Measurements from ENCODE around the gene SAP30BP.

Gene SAP30BP

DNA sequence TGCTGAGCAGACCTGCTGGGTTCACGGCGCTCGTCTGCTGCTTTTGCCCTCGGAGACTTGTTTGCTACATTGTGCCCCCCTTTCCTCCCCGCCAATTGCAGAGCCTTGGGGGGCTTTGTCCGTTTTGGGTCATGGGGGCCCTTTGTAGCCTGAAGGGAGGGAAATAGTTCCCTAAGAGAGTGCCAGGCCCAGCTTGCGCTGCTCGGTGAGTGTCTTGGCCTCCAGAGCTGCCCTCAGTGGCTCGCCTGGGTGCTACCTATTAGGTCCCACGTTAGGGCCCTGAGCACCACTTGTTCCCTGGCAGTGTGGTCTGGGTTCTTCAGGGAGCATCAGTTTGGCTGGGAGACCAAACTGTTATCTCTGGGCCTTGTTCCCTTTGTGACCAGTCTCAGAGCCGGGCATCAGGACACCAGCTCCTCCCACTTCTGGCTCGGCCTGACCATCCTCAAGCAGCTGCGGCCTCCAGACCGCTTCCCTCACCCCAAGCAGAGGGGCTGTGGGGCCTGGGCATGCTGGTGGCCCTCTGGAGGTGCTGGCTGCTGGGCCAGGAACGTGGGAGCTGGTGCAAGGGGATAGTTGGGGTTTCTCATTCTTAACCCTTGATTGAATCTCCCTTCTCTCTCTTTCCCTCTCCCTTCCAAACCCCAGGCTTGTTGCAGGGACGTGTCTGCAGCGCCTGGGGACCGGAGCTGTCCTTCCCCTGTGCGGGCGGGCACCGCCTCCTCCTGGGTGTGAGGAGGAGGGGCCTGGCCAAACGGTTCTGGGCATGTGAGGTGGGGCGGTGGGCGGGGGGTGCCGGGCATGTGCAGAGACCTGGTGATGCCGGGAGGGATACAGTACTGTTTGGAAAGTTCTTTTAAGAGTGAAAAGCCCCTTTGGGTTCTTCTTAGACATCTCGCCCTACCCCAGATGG is 38.1 kb downstream of the SAP30BP start:
- TF ChIP-seq, protein P1, sequence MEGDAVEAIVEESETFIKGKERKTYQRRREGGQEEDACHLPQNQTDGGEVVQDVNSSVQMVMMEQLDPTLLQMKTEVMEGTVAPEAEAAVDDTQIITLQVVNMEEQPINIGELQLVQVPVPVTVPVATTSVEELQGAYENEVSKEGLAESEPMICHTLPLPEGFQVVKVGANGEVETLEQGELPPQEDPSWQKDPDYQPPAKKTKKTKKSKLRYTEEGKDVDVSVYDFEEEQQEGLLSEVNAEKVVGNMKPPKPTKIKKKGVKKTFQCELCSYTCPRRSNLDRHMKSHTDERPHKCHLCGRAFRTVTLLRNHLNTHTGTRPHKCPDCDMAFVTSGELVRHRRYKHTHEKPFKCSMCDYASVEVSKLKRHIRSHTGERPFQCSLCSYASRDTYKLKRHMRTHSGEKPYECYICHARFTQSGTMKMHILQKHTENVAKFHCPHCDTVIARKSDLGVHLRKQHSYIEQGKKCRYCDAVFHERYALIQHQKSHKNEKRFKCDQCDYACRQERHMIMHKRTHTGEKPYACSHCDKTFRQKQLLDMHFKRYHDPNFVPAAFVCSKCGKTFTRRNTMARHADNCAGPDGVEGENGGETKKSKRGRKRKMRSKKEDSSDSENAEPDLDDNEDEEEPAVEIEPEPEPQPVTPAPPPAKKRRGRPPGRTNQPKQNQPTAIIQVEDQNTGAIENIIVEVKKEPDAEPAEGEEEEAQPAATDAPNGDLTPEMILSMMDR (IDR thresholded peaks at IDR 0.05; ENCODE audit: unreplicated experiment in 3 of 3) = no peak
- H3K36me3 Mint-ChIP-seq (ENCODE audit: low read depth) = peaks cover 59% of the 10 kb centered on the region
- no peak overlapping the region for H3K27ac Mint-ChIP-seq
- H3K4me1 Mint-ChIP-seq = no peaks in the 10 kb centered on the region
- H3K9me3 Mint-ChIP-seq = no peaks in the 10 kb centered on the region
- H3K27me3 Mint-ChIP-seq (ENCODE audit: low read depth) = no peaks in the 10 kb centered on the region
- H3K4me3 Mint-ChIP-seq = no peak overlapping the region

DNA sequence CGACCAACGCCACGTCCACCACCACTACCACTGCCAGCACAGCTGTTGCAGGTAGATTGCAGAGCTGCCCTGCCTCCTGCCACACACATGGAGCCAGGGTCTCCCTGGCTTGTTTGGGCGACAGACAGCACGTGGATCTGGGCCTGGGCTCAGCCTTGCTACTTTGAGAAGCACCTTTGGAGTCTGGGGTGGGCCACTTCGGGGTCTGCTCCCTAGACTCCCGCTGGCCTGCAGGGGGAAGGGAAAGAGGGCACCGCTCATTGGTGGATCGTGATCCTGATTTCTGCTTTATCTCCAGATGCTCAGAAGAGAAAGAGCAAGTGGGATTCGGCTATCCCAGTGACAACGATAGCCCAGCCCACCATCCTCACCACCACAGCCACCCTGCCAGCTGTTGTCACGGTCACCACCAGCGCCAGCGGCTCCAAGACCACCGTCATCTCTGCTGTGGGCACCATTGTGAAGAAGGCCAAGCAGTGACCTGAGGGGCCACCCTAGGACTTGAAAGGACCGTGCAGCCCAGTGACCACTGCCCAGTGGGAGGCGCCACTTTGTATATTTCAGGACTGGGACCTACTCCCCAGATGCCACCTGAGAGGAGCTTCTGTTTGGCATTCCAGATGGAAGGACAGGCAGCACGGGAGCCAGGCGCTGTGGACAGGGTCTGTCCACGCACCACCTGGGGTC is 39.0 kb downstream of the SAP30BP start:
- H3K9me3 Mint-ChIP-seq = no peaks in the 10 kb centered on the region
- H3K4me1 Mint-ChIP-seq = no peaks in the 10 kb centered on the region
- no peak overlapping the region for H3K27ac Mint-ChIP-seq
- H3K4me3 Mint-ChIP-seq = no peak overlapping the region
- TF ChIP-seq, protein P1 (IDR thresholded peaks at IDR 0.05; ENCODE audit: unreplicated experiment in 3 of 3) = no peak
- H3K27me3 Mint-ChIP-seq (ENCODE audit: low read depth) = peaks cover 3% of the 10 kb centered on the region
- peaks cover 49% of the 10 kb centered on the region for H3K36me3 Mint-ChIP-seq (ENCODE audit: low read depth)

DNA sequence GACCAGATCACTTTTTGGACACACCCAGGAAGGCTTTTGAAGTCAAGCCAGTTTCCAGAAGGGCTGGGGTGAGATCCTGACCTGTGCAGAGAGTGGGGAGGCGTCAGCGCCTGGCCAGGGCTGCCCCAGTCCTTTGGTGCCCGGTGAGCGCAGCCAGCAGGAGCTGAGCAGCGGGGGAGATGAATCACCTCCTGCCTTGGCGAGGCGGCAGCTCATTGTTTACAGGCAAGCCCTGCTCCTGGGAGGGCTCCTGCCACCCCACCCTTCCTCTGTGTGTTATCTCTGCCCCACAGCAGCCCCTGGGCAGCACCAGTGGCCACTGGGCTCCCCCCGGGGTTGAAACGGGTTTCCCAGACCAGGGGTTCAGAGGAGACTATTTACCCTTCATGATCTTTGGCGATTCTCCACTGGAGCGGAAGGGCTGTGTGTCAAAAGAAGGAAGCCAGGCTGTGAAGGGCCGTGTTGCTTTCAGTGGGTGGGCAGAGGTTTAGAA is 40.0 kb downstream of the SAP30BP start:
- no peaks in the 10 kb centered on the region for H3K9me3 Mint-ChIP-seq
- H3K4me3 Mint-ChIP-seq = no peak overlapping the region
- peaks cover 40% of the 10 kb centered on the region for H3K36me3 Mint-ChIP-seq (ENCODE audit: low read depth)
- TF ChIP-seq, protein P1 (IDR thresholded peaks at IDR 0.05; ENCODE audit: unreplicated experiment in 3 of 3) = no peak
- H3K27me3 Mint-ChIP-seq (ENCODE audit: low read depth) = peaks cover 6% of the 10 kb centered on the region
- no peak overlapping the region for H3K27ac Mint-ChIP-seq
- H3K4me1 Mint-ChIP-seq = no peaks in the 10 kb centered on the region

DNA sequence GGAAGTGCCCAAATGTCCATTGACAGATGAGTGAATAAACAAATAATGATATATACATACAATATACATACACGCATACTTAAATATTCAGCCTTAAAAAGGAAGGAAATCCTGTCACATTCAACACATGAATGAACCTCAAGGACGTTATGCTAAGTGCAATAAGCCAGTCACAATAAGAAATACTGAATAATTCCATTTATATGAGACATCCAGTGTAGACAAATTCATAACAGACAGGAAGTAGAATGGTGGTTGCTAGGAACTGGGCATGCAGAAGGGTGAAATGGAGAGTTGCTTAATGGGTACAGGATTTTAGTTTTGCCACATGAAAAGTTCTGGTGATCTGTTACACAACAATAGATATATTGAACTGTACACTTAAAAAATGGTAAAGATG is 45.3 kb downstream of the SAP30BP start:
- Mint-ChIP-seq H3K4me1 (no peaks in the 10 kb centered on the region), H3K36me3 (ENCODE audit: low read depth) (peaks cover 10% of the 10 kb centered on the region), H3K4me3 (no peak overlapping the region), H3K27ac (no peak overlapping the region), H3K27me3 (ENCODE audit: low read depth) (peaks cover 30% of the 10 kb centered on the region), H3K9me3 (no peaks in the 10 kb centered on the region)
- TF ChIP-seq, protein P1 (IDR thresholded peaks at IDR 0.05; ENCODE audit: unreplicated experiment in 3 of 3) = no peak

DNA sequence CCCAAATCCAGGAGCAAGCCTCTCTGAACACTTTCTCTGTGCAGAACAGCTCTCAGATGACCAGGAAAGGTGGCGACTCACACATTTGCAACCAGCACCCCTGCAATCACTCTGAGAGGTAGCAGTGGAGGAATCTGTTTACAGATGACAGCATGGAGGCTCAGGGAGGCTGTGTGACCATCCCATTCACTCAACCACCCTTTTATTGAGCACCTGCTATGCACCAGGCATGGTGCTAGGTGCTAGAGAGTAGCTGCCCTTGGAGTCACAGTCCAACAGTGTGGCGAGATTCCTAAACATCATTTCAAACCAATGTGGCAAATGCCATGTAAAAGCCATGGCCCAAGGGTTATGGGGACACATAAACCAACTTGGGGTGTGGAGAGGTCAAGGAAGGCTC is 52.6 kb downstream of the SAP30BP start:
- H3K36me3 Mint-ChIP-seq (ENCODE audit: low read depth) = no peaks in the 10 kb centered on the region
- peak overlapping the region; percentile 46 to 78 (median 76) for H3K4me3 Mint-ChIP-seq
- H3K4me1 Mint-ChIP-seq = no peaks in the 10 kb centered on the region
- peaks cover 76% of the 10 kb centered on the region for H3K27me3 Mint-ChIP-seq (ENCODE audit: low read depth)
- TF ChIP-seq, protein P1 (IDR thresholded peaks at IDR 0.05; ENCODE audit: unreplicated experiment in 3 of 3) = no peak
- no peak overlapping the region for H3K27ac Mint-ChIP-seq
- no peaks in the 10 kb centered on the region for H3K9me3 Mint-ChIP-seq

Data from nephron (organoid).